Measurements from ENCODE around the gene HIPK3.

Gene HIPK3

GRCh38 chr11:33296695-33297094 lies 39.5 kb downstream of the HIPK3 start:
- no peak for TF ChIP-seq CTCF (IDR thresholded peaks at IDR 0.05)

- TF ChIP-seq CTCF (IDR thresholded peaks at IDR 0.05) = no peak
These were observed 46.4 kb downstream of the HIPK3 start for GRCh38 chr11:33303541-33303940.

GRCh38 chr11:33307984-33308383 lies 50.8 kb downstream of the HIPK3 start:
- TF ChIP-seq CTCF (IDR thresholded peaks at IDR 0.05) = no peak

GRCh38 chr11:33309118-33309517 lies 51.9 kb downstream of the HIPK3 start:
- no peak for TF ChIP-seq CTCF (IDR thresholded peaks at IDR 0.05)

- TF ChIP-seq CTCF (IDR thresholded peaks at IDR 0.05) = no peak
These were observed 53.7 kb downstream of the HIPK3 start for GRCh38 chr11:33310720-33311500.

GRCh38 chr11:33311680-33312079 lies 54.5 kb downstream of the HIPK3 start:
- TF ChIP-seq CTCF (IDR thresholded peaks at IDR 0.05) = no peak

- TF ChIP-seq CTCF (IDR thresholded peaks at IDR 0.05) = no peak
These were observed 58.6 kb downstream of the HIPK3 start for GRCh38 chr11:33315822-33316221.

GRCh38 chr11:33317662-33318061 lies 60.5 kb downstream of the HIPK3 start:
- TF ChIP-seq CTCF (IDR thresholded peaks at IDR 0.05) = no peak
